Endothelial cell of umbilical vein (primary cell): ENCODE data around the gene BSDC1. TPM values are rescaled to one million over a fixed set of nuclear protein-coding genes. Genes with fewer than 3 reads are reported as not detected.

Source experiments
- BruUV-seq: library from RNA; stranded (reverse); fragments of 400-500 nt; replicated peaks from 2 replicates; lab custom pipeline; 2021; lab: Mats Ljungman, UMichigan
- CTCF ChIA-PET: fragments of 300-600, 350-600 bp; sonication (Branson Sonifier 250); formaldehyde crosslinking; loops from one replicate; lab custom pipeline; 2021; ENCODE audit warnings: antibody characterized with exemption, inconsistent platforms; lab: Charles Lee
- POLR2A ChIA-PET: fragments of 300-600, 350-600 bp; sonication (Branson Sonifier 250); formaldehyde crosslinking; loops from one replicate; lab custom pipeline; 2021; ENCODE audit warnings: antibody characterized with exemption, inconsistent platforms; lab: Charles Lee
- DNase-seq: peaks from one replicate; pipeline ENCODE4 v3.0.0-alpha.2; 2011; ENCODE audit warnings: low read depth, low spot score
- FAIRE-seq: peaks from 2 replicates; lab custom pipeline; 2011; peaks lifted over from hg19 to GRCh38; lab: Jason Lieb, UNC
- H2AFZ ChIP-seq: 2 replicates; pipeline ENCODE4 v1.6.0; 2012; ENCODE audit warnings: low read depth, low read length, control low read depth, inconsistent platforms
- H3K27ac ChIP-seq: 2 replicates; pipeline ENCODE4 v1.5.1; 2011; ENCODE audit warnings: low read depth, mild to moderate bottlenecking, control low read depth, low read length, moderate library complexity; ENCODE audit not compliant: insufficient read depth
- H3K27me3 ChIP-seq, 2 experiments: 2 replicates each; pipeline versions ENCODE4 v1.6.0 to v1.6.1; 2011; ENCODE audit warnings: low read length in 2 of 2, mixed read lengths in 1 of 2; ENCODE audit not compliant: control insufficient read depth in 2 of 2, insufficient read depth in 2 of 2
- H3K36me3 ChIP-seq, 2 experiments: 2 replicates in 1 of 2; 3 replicates in 1 of 2; pipeline ENCODE4 v1.5.1; 2011; ENCODE audit warnings: low read length in 2 of 2, mild to moderate bottlenecking in 1 of 2, moderate library complexity in 1 of 2; ENCODE audit not compliant: control insufficient read depth in 2 of 2, insufficient read depth in 2 of 2; ENCODE audit errors: extremely low read depth in 1 of 2
- H3K4me1 ChIP-seq: 3 replicates; pipeline ENCODE4 v1.5.1; 2011; ENCODE audit warnings: mild to moderate bottlenecking, low read length; ENCODE audit not compliant: control insufficient read depth, insufficient read depth; ENCODE audit errors: extremely low read depth
- H3K4me2 ChIP-seq: 2 replicates; pipeline ENCODE4 v1.6.1; 2011; ENCODE audit warnings: low read length, control low read depth, mixed read lengths; ENCODE audit not compliant: insufficient read depth
- H3K4me3 ChIP-seq, 3 experiments: fragments of 200-600 bp in 1 of 3; sonication (generic), shearing (Covaris generic) in 1 of 3; replicated peaks in 1 of 3; 2 replicates each; pipeline ENCODE4 v1.5.1; 2011 to 2016; ENCODE audit warnings: control low read depth in 3 of 3, low read length in 3 of 3, mild to moderate bottlenecking in 2 of 3, inconsistent platforms in 1 of 3, low read depth in 1 of 3, moderate library complexity in 1 of 3; ENCODE audit not compliant: insufficient read depth in 1 of 3
- H3K79me2 ChIP-seq: 2 replicates; pipeline ENCODE4 v1.6.0; 2012; ENCODE audit warnings: low read length, inconsistent platforms; ENCODE audit not compliant: control insufficient read depth, insufficient read depth
- H3K9ac ChIP-seq: replicated peaks from 2 replicates; pipeline ENCODE3; 2011; ENCODE audit warnings: low read length, control low read depth; ENCODE audit not compliant: insufficient read depth; ENCODE audit errors: extremely low read depth
- H3K9me1 ChIP-seq: replicated peaks from 3 replicates; pipeline ENCODE4 v1.6.0; 2011; ENCODE audit warnings: mild to moderate bottlenecking, low read length; ENCODE audit not compliant: control insufficient read depth, insufficient read depth; ENCODE audit errors: extremely low read depth
- H3K9me3 ChIP-seq: replicated peaks from 2 replicates; pipeline ENCODE4 v1.5.1; 2012; ENCODE audit warnings: low read length, inconsistent platforms; ENCODE audit not compliant: control insufficient read depth, insufficient read depth
- H4K20me1 ChIP-seq: replicated peaks from 2 replicates; pipeline ENCODE3; 2011; ENCODE audit warnings: mild to moderate bottlenecking, low read length; ENCODE audit not compliant: control insufficient read depth, insufficient read depth; ENCODE audit errors: extremely low read depth
- CTCF ChIP-seq, 2 donors: IDR thresholded peaks; 1 replicate in 1 of 2; 2 replicates in 1 of 2; pipeline ENCODE4 v1.5.1; 2011; ENCODE audit warnings: low read length in 2 of 2, mild to moderate bottlenecking in 2 of 2, moderate library complexity in 2 of 2, control low read depth in 1 of 2, inconsistent platforms in 1 of 2, low read depth in 1 of 2; ENCODE audit not compliant: insufficient read depth in 1 of 2; ENCODE audit errors: extremely low read depth in 1 of 2
- EZH2 ChIP-seq: IDR thresholded peaks from 2 replicates; pipeline ENCODE4 v1.6.1; 2012; ENCODE audit warnings: borderline replicate concordance, low read depth, mild to moderate bottlenecking, moderate library complexity, low read length, inconsistent platforms; ENCODE audit not compliant: severe bottlenecking
- FOS ChIP-seq: IDR thresholded peaks from 2 replicates; pipeline ENCODE4 v1.6.1; 2011; ENCODE audit warnings: mild to moderate bottlenecking, low read length, moderate library complexity, borderline replicate concordance; ENCODE audit not compliant: insufficient read depth
- GATA2 ChIP-seq: IDR thresholded peaks from 2 replicates; pipeline ENCODE4 v1.7.0; 2011; ENCODE audit warnings: low read depth, mild to moderate bottlenecking, moderate library complexity, mixed read lengths, low read length; ENCODE audit not compliant: insufficient read length, insufficient read depth
- JUN ChIP-seq: IDR thresholded peaks from 2 replicates; pipeline ENCODE4 v1.6.1; 2011; ENCODE audit warnings: borderline replicate concordance, low read depth; ENCODE audit not compliant: insufficient read length, insufficient read depth
- MYC ChIP-seq: IDR thresholded peaks from one replicate; pipeline ENCODE4 v1.6.1; 2011; ENCODE audit warnings: mild to moderate bottlenecking, low read depth, low read length
- POLR2A ChIP-seq: IDR thresholded peaks from 2 replicates; pipeline ENCODE4 v1.6.1; 2012; ENCODE audit warnings: low read depth, mild to moderate bottlenecking, control low read depth, low read length
- POLR2AphosphoS5 ChIP-seq: IDR thresholded peaks from 2 replicates; pipeline ENCODE4 v1.6.1; 2012; ENCODE audit warnings: low read depth, mild to moderate bottlenecking, control low read depth, low read length, moderate library complexity; ENCODE audit not compliant: insufficient read depth
- dilution Hi-C: fragments of 300-500 bp; cut with MboI; formaldehyde crosslinking; loops from one replicate; pipeline ENCODE4 v1.15.0; 2019; ENCODE audit warnings: low sequenced_read_pairs; ENCODE audit not compliant: extremely low pct_ligation_motif_present
- intact Hi-C: fragments of 100-400 bp; cut with micrococcal nuclease; formaldehyde crosslinking; loops from one replicate; pipeline ENCODE4 v1.10.0; 2022
- polyA plus RNA-seq, 4 experiments: library from polyadenylated mRNA; depleted of rRNA in 3 of 4; stranded (reverse) in 3 of 4; unstranded in 1 of 4; fragments of >200 nt; gene quantifications; 2 replicates each; pipeline versions ENCODE4 v1.2.1 to v1.2.3, GENCODE V29; 2011 to 2012; ENCODE audit warnings: missing spikeins in 1 of 4
- total RNA-seq: library from RNA; stranded (reverse); gene quantifications from 2 replicates; pipeline ENCODE4 v1.2.3, GENCODE V29; 2021
- TF ChIP-seq, protein P1 (sequence below): IDR thresholded peaks from 2 replicates; pipeline ENCODE4 v1.6.1; 2011; ENCODE audit not compliant: insufficient read depth, insufficient read length

The BSDC1 gene
- total and polyA plus RNA-seq, 2 donors (not counting 3 experiments of a cell fraction or from before 2014, with no cell fraction given): 44.3 to 64.6 TPM

GRCh38 chr1:32329931-32330466, 64.2 kb downstream of the BSDC1 start:
- Histone ChIP-seq H3K36me3 (peaks cover 20 to 51% of the 10 kb centered on the region in 2 experiments), H2AFZ (no peak overlapping the region), H3K27ac (no peak overlapping the region), H3K4me1 (peaks cover 14% of the 10 kb centered on the region), H3K4me3 (no peak overlapping the region), H3K9me3 (no peaks in the 10 kb centered on the region), H3K9me1 (no peaks in the 10 kb centered on the region), H3K9ac (no peak overlapping the region), H3K79me2 (peaks cover 14% of the 10 kb centered on the region), H4K20me1 (no peaks in the 10 kb centered on the region), H3K27me3 (no peaks in the 10 kb centered on the region), H3K4me2 (no peak overlapping the region)
- dilution Hi-C loops: no loop called here
- no peak for TF ChIP-seq POLR2AphosphoS5
- TF ChIP-seq EZH2: no peak
- no peak for TF ChIP-seq POLR2A
- TF ChIP-seq JUN: no peak
- TF ChIP-seq GATA2: no peak
- no peak for TF ChIP-seq FOS
- TF ChIP-seq, protein P1, sequence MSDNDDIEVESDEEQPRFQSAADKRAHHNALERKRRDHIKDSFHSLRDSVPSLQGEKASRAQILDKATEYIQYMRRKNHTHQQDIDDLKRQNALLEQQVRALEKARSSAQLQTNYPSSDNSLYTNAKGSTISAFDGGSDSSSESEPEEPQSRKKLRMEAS: no peak
- no peak for TF ChIP-seq CTCF (IDR thresholded peaks at IDR 0.05; ENCODE audit: extremely low read depth in 1 of 2, insufficient read depth in 1 of 2, low read depth in 1 of 2, low read length in 2 of 2)
- no peak for TF ChIP-seq MYC
- POLR2A ChIA-PET: no interaction called here
- CTCF ChIA-PET: interaction anchor here (1.0 to 2.1 kb wide), 4 partner anchors 8 to 114 kb away, joined by 3 to 12 read pairs (median 4); no protein-coding TSS in a partner anchor
- BruUV-seq: no TSS peak
- DNase-seq (no peak), FAIRE-seq (no peak)
- intact Hi-C loops: no loop called here
